HG03066 (cell line): ENCODE data around the gene OR52E8.

Source experiments
- ATAC-seq: cut with Tn5 transposase; IDR thresholded peaks from one replicate; pipeline ENCODE4 v1.9.1; 2021; ENCODE audit warnings: low read depth; ENCODE audit not compliant: unreplicated experiment

The OR52E8 gene

DNA sequence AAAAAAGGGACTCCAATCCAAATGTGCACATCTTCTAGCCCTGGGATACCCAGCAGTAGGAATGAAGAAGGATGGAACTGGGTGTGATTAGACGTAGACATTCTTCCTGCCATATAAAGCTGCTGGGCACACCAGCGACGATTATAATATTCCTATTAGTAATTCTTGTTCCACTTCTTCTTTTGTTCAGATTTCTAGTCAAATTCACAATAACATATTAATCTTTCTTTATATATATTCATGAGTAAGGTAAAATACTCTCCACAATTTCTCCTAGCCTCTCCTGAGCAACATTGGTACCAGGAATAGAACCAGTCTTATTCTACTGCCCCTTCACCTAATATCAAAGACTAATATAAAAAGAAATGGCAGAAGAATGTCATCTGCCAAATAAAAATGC is at the start of gene OR52E8:
Gene OR52E8, minus strand, starts transcription at position 101 of the 400 bp plus-strand sequence. Its CDS starts 0 bp downstream, at position 101.
- ATAC-seq: no peak

- ATAC-seq: no peak
Observed at GRCh38 chr11:5899534-5899933, 42.0 kb upstream of the OR52E8 start.

DNA sequence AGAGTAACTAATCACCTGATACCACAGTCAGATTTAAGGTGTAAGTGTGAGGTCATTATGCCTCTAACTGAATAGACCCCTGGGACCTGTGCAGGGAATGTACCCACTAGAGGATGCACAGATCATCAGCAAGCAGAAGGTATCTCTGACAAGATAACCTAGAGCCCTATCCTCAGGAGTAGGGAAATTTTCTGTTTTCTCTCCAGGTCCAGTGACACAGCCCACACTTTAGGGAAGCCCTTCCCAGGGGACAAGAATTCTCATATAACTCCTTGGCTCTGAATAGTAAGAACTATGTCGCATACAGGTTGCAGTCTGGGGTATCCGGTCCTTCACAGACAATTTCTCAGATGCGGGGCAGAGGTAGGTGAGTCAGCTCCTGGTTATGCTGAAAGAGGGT is 35.4 kb upstream of the OR52E8 start, which contains the start of gene OR52E5:
Gene OR52E5, plus strand, starts transcription at position 301 of the 400 bp plus-strand sequence. CDS start 7,569 bp downstream, outside the sequence.
- ATAC-seq: no peak

- ATAC-seq: no peak
Observed at GRCh38 chr11:5891216-5891800, 33.8 kb upstream of the OR52E8 start.

DNA sequence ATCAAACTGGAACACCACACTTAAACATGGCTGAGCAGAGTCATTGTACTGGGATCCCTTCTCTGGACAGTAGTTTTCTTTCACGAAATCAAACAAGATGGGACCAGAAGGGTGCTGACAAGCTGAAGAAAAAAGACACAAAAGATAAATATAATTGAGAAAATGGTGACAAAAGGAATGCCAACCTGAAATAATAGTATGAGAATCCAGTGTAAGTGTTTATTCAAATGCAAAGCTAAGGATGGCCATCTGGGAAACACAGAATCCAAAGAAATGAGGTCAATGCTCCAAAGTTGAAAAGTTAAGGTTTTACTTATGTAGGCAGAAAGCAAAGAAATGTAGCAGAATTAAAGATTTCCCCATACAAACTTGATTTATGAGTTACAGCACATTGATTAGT is 30.2 kb upstream of the OR52E8 start:
- ATAC-seq: no peak

- ATAC-seq: no peak
Observed at GRCh38 chr11:5887172-5887571, 29.7 kb upstream of the OR52E8 start.

- ATAC-seq: no peak
Observed at GRCh38 chr11:5881756-5882155, 24.3 kb upstream of the OR52E8 start.

DNA sequence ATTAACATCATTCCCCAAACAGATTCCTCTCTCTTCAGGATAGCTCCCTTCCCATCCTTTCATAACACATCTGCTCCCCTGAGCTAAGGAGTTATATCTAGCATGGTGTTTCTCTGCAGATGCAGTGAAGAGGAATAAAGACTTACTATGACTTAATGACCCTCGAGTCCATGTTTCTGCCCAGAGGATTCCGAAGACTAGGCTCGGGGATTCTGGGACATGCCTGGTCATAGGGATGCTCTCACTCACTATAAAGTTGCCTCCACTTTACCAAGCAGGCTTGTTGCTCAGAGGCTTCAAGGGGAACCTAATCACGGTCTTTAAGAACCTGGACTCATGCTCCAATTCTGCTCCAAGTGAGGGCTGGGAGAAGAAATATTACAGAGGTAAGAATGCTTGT is 22.8 kb upstream of the OR52E8 start, which contains the start of gene OR52E4:
Gene OR52E4, plus strand, starts transcription at position 301 of the 400 bp plus-strand sequence. CDS start 3,664 bp downstream, outside the sequence.
- ATAC-seq: no peak

- ATAC-seq: no peak
Observed at GRCh38 chr11:5878564-5878963, 21.1 kb upstream of the OR52E8 start.

- ATAC-seq: no peak
Observed at GRCh38 chr11:5865826-5866225, 8.3 kb upstream of the OR52E8 start.

DNA sequence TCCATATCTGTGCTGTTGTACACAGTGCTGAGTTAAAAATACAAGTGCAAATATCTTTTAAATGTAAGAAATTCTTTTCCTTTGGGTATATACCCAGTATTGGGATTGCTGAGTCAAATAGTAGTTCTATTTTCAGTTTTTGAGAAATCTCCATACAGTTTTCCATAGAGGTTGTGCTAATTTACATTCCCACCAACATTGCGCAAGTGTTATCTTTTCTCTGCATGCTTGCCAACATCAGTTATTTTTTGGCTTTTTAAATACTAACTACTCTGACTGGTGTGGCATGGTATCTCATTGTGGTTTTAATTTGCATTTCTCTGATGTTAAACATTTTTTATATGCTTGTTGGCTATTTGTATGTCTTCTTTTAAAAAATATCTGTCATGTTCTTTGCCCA is 6.5 kb downstream of the OR52E8 start:
- no peak for ATAC-seq

DNA sequence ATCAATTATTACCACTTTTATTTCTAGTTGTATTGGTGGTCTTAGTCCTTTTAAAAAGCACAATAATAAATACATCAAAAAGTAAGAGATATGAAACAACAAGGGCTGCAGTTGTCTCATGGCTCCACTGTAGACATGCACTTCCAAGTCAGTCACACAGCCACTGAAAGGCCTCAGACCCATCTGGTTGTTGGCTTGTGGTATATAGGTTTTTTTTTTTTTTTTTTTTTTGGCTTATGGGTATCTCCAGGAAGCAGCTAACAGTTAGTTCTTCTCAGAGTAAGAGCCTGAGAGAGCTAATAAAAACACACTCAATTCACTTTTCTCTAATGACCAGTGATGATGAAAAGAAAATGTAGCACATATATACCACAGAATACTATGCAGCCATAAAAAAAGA is 9.8 kb downstream of the OR52E8 start:
- ATAC-seq: no peak

- ATAC-seq: no peak
Observed at GRCh38 chr11:5846701-5847100, 10.8 kb downstream of the OR52E8 start.

DNA sequence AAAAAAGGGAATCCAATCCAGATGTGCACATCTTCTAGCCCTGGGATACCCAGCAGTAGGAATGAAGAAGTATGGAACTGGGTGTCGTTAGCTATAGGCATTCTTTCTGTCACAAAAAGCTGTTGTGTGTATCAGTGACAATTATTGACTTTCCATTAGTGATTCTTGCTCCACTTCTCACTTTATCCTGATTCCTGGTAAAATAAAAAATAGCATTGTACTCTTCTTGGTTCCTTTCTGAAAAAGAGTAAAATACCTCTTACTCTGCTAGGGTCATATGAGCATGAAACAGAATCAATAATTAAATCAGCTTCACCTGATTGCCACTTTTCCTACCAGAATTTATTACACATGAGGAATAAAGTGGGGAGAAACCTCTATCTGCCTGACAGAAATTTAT is 15.7 kb downstream of the OR52E8 start, which contains the start of gene OR52E6:
Gene OR52E6, minus strand, starts transcription at position 101 of the 400 bp plus-strand sequence. Its CDS starts 0 bp downstream, at position 101.
- ATAC-seq: no peak

- no peak for ATAC-seq
Observed at GRCh38 chr11:5837695-5838094, 19.8 kb downstream of the OR52E8 start.

GRCh38 chr11:5833446-5833845 is 24.0 kb downstream of the OR52E8 start:
- ATAC-seq: no peak

GRCh38 chr11:5831196-5831829 is 26.2 kb downstream of the OR52E8 start:
- no peak for ATAC-seq

- no peak for ATAC-seq
Observed at GRCh38 chr11:5818245-5818886, 39.1 kb downstream of the OR52E8 start.

GRCh38 chr11:5815534-5815933 is 42.0 kb downstream of the OR52E8 start:
- ATAC-seq: no peak

DNA sequence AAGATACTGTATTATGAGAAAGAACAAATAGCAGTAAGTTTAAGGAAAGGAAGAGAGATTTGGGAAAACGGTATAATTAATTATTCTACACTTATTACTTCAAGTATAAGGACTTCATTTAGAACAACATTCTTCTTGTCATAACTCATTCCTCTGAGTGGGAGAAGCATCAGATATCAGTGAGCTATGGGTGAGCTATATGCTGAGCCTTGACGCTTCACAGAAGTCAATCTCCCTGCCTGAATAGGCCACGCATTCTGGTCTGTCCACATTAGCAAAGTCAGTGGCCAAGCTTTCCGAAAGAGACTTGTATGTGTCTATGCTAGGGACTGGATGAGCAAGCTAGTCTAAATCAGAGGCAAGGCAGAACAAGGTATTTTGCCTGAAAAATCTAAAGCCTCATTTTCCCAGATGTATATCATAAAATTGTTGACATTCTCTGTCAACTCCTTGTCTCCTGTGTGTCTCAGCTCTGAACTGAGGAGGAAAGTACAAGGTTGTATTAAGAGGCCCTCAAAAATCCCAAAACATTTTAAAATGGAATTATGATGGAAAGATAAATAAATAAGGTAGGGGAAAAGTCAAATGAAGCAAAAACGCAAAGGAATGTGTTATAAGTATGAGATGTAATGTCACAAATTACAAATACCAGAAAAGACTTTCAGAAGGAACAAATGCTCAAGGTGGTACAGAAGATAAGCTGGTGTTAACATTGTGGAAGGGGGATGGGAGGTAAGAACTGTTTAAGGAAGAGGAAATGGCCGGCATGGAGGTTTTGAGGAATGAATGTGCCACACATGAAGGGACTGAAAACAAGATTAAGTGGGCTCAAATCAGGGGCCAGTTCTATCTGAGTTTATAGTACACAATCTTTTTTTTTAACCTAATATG is 47.3 kb downstream of the OR52E8 start:
- no peak for ATAC-seq

DNA sequence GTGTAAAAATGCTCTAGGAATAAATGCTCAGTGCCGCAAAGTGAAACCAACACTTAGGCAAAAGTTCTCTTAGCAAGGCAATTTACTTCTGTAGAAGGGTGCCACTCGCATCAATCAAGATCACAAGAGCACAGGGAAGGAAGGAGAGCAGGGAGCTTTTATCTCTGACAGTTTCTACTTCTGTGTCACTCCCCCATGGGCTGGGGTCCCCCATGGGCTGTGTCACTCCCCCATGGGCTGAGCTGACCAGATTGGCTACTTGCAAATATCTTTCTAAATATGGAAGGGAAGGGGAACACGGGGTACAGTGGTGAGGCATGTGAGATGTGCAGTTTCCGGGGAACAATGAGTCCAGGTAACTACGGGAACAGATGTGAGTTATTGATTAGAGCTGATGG is 48.4 kb downstream of the OR52E8 start:
- peak; percentile 33 for ATAC-seq
